Measurements from ENCODE around the gene LDLRAD3. TPM values are rescaled to one million over a fixed set of nuclear protein-coding genes. Genes with fewer than 3 reads are reported as not detected.

Gene LDLRAD3
- total and polyA plus RNA-seq, 4 donors: 2.2 to 14.3 (median 9.9) TPM

- H3K27ac ChIP-seq (ENCODE audit: low read depth in 1 of 2, low read length in 1 of 2): no peak overlapping the region
- H3K4me3 ChIP-seq: no peak overlapping the region
- no peak overlapping the region for H3K9ac ChIP-seq (ENCODE audit: insufficient read depth in 1 of 2, low read length in 2 of 2)
- ATAC-seq (ENCODE audit: insufficient read depth, low FRiP score): no peak
- 74 to 84% methylated on average over 2 of the region's 2 CpGs for WGBS, 2 donors
- no peaks in the 10 kb centered on the region for H3K36me3 ChIP-seq (ENCODE audit: control insufficient read depth in 4 of 4, insufficient read depth in 4 of 4, low read length in 4 of 4)
- no peak for TF ChIP-seq CTCF (IDR thresholded peaks at IDR 0.05; ENCODE audit: control extremely low read depth, extremely low read depth)
- DNase-seq: peak; percentile 39 to 80 (median 71)
- H3K4me1 ChIP-seq (ENCODE audit: control insufficient read depth in 5 of 5, insufficient read depth in 5 of 5, low read length in 5 of 5): peaks cover 0 to 33% (median 9%) of the 10 kb centered on the region in 5 donors
- H3K9me3 ChIP-seq (ENCODE audit: control insufficient read depth in 4 of 4, insufficient read depth in 3 of 4, low read length in 3 of 4): peaks cover 0 to 5% (median 1%) of the 10 kb centered on the region in 4 donors
- peaks cover 0 to 4% (median 0%) of the 10 kb centered on the region in 3 donors for H3K27me3 ChIP-seq (ENCODE audit: control insufficient read depth in 3 of 3, insufficient read depth in 3 of 3, low read length in 2 of 3)
Observed at GRCh38 chr11:36074941-36075431, 131.1 kb downstream of the LDLRAD3 start.

GRCh38 chr11:36077368-36077767 is 133.5 kb downstream of the LDLRAD3 start:
- Histone ChIP-seq H3K4me3 (no peak overlapping the region), H3K4me1 (ENCODE audit: control insufficient read depth in 5 of 5, insufficient read depth in 5 of 5, low read length in 5 of 5) (peaks cover 0 to 33% (median 9%) of the 10 kb centered on the region in 5 donors), H3K36me3 (ENCODE audit: control insufficient read depth in 4 of 4, insufficient read depth in 4 of 4, low read length in 4 of 4) (peaks cover 0 to 4% (median under 1%) of the 10 kb centered on the region in 4 donors), H3K9ac (ENCODE audit: insufficient read depth in 1 of 2, low read length in 2 of 2) (no peak overlapping the region), H3K27me3 (ENCODE audit: control insufficient read depth in 3 of 3, insufficient read depth in 3 of 3, low read length in 2 of 3) (peaks cover 0 to 4% (median 0%) of the 10 kb centered on the region in 3 donors), H3K27ac (ENCODE audit: low read depth in 1 of 2, low read length in 1 of 2) (no peak overlapping the region), H3K9me3 (ENCODE audit: control insufficient read depth in 4 of 4, insufficient read depth in 3 of 4, low read length in 3 of 4) (peaks cover 0 to 5% (median 1%) of the 10 kb centered on the region in 4 donors)
- 97% methylated on average over 4 of the region's 4 CpGs for WGBS, 2 donors
- no peak for TF ChIP-seq CTCF (IDR thresholded peaks at IDR 0.05; ENCODE audit: control extremely low read depth, extremely low read depth)
- no peak for DNase-seq
- no peak for ATAC-seq (ENCODE audit: insufficient read depth, low FRiP score)

- ATAC-seq (ENCODE audit: insufficient read depth, low FRiP score) (no peak), DNase-seq (no peak)
- H3K9me3 ChIP-seq (ENCODE audit: control insufficient read depth in 4 of 4, insufficient read depth in 3 of 4, low read length in 3 of 4): peaks cover 0 to 8% (median 1%) of the 10 kb centered on the region in 4 donors
- TF ChIP-seq CTCF (IDR thresholded peaks at IDR 0.05; ENCODE audit: control extremely low read depth, extremely low read depth): no peak
- peaks cover 0 to 4% (median 2%) of the 10 kb centered on the region in 3 donors for H3K27me3 ChIP-seq (ENCODE audit: control insufficient read depth in 3 of 3, insufficient read depth in 3 of 3, low read length in 2 of 3)
- H3K4me1 ChIP-seq (ENCODE audit: control insufficient read depth in 5 of 5, insufficient read depth in 5 of 5, low read length in 5 of 5): peaks cover 0 to 27% (median 9%) of the 10 kb centered on the region in 5 donors
- H3K9ac ChIP-seq (ENCODE audit: insufficient read depth in 1 of 2, low read length in 2 of 2): no peak overlapping the region
- peaks cover 0 to 8% (median 4%) of the 10 kb centered on the region in 4 donors for H3K36me3 ChIP-seq (ENCODE audit: control insufficient read depth in 4 of 4, insufficient read depth in 4 of 4, low read length in 4 of 4)
- no peak overlapping the region for H3K27ac ChIP-seq (ENCODE audit: low read depth in 1 of 2, low read length in 1 of 2)
- no peak overlapping the region for H3K4me3 ChIP-seq
- 91 to 93% methylated on average over 10 of the region's 10 CpGs for WGBS, 2 donors
Observed at GRCh38 chr11:36077886-36078685, 134.2 kb downstream of the LDLRAD3 start.

Data from lung (tissue), 12 donors.